Activated CD4-positive, alpha-beta T cell treated with anti-CD3 and anti-CD28 coated beads, Interleukin-2, amount 50 U/mL, for 24 hours (primary cell): ENCODE results near the gene GSG1L.

Source experiments
- DNase-seq, 2 donors: peaks; one replicate each; pipeline ENCODE4 v3.0.0-alpha.2; 2020; ENCODE audit warnings: low read depth in 1 of 2, low spot score in 1 of 2

Gene GSG1L

GRCh38 chr16:28067604-28068379 is 4.3 kb upstream of the GSG1L start:
- no peak for DNase-seq

- no peak for DNase-seq
These were observed 1.3 kb upstream of the GSG1L start for GRCh38 chr16:28064706-28065249.

GRCh38 chr16:28064150-28064549 is 636 bp upstream of the GSG1L start:
- DNase-seq: no peak

GRCh38 chr16:28062847-28063521 is 530 bp downstream of the GSG1L start:
- no peak for DNase-seq

GRCh38 chr16:28062261-28062846 is 1.2 kb downstream of the GSG1L start:
- DNase-seq: no peak

GRCh38 chr16:28061352-28062101 is 2.0 kb downstream of the GSG1L start:
- DNase-seq: no peak

- no peak for DNase-seq
These were observed 3.5 kb downstream of the GSG1L start for GRCh38 chr16:28059841-28060575.

GRCh38 chr16:28058839-28059589 is 4.5 kb downstream of the GSG1L start:
- no peak for DNase-seq

GRCh38 chr16:28057949-28058348 is 5.6 kb downstream of the GSG1L start:
- DNase-seq: no peak

- no peak for DNase-seq
These were observed 10.1 kb downstream of the GSG1L start for GRCh38 chr16:28053461-28053860.

GRCh38 chr16:28052274-28053128 is 11.0 kb downstream of the GSG1L start:
- no peak for DNase-seq

- no peak for DNase-seq
These were observed 12.0 kb downstream of the GSG1L start for GRCh38 chr16:28051486-28051885.

- no peak for DNase-seq
These were observed 20.7 kb downstream of the GSG1L start for GRCh38 chr16:28042811-28043210.

- no peak for DNase-seq
These were observed 21.9 kb downstream of the GSG1L start for GRCh38 chr16:28041615-28042014.

GRCh38 chr16:28040039-28040438 is 23.5 kb downstream of the GSG1L start:
- DNase-seq: no peak

- DNase-seq: no peak
These were observed 24.0 kb downstream of the GSG1L start for GRCh38 chr16:28039493-28039892.

GRCh38 chr16:28038409-28038808 is 25.1 kb downstream of the GSG1L start:
- DNase-seq: no peak

GRCh38 chr16:28035866-28036393 is 27.6 kb downstream of the GSG1L start:
- no peak for DNase-seq

GRCh38 chr16:28033870-28034269 is 29.6 kb downstream of the GSG1L start:
- no peak for DNase-seq
